Cerebellar cortex (tissue), 1 donor: Measurements from ENCODE around the gene GHRHR.

Experiments used
- DNase-seq: peaks from one replicate; pipeline ENCODE4 v3.0.0-alpha.2; 2015; ENCODE audit warnings: low spot score

Gene GHRHR

GRCh38 chr7:31004393-31004792 lies 40.6 kb downstream of the GHRHR start:
- DNase-seq = no peak

DNA sequence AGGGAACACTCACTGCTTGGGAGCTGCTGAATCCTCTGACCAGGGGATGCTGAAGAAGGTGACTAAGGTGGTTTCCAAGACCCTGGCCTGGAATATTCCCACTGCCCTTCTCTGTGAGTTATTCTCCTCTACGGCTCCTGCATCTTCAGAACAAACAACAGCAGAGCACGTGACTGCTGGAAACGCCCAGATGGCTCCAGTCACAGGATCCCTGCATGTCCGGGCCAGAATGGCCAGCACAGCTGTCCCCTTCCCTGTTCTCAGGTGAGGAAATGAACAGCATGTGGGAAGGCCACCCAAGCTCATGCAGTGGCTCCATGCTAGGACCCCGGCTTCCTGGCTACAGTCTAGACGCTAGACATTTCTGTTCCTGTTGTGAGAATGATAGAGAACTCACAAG lies 43.1 kb downstream of the GHRHR start:
- DNase-seq = no peak

DNA sequence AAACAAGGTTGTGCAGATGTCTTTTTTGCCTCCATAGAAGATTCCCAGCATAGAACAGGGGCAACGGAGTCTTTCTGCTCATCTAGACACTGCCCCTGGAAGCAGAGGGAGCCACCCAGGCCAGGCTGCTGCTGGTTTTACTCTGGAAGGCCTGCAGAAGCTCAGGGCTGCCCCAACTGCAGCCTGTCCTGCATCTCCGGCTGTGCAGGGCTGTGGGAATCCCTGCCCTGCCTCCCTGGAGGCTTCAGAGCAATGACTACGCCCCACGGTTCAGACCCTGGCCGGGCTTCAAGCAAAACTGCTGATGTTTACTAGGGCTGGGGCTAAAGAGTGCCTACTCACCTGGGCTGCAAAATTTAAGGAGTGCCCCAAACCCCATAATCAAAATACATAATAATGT lies 43.9 kb downstream of the GHRHR start:
- no peak for DNase-seq

- no peak for DNase-seq
Measured at GRCh38 chr7:31014826-31015225, 51.1 kb downstream of the GHRHR start.

DNA sequence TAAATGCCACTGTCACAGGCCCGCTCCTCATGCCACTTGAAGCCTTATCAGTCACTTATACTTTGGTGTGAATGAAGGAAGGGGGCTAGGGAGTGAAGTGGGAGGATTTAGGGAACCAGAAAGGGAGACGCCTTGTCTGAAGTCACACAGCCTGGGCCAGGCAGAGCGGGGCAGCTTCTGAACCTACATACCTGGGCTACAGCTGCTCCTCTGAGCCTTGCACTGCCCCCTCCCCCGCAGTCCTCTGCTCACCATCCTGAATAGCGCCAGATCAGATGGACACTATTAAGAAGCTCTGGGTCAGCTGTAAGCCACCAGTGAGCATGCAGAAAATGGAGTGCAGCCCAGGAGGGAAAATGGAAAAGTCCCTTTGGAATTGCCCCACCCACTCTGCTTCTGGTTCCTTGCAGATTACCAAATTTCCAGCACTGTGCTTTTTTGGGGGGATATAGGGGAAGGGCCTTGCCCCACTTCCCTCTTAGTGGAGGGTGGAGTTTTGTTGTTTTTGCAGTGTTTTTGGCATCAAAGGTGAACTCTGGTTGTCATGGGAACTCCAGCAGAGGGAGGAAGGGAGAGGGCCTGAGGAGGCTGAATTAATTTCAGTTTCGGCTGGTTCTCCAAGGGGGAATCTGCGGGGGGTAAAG lies 53.4 kb downstream of the GHRHR start:
- no peak for DNase-seq

GRCh38 chr7:31017721-31018120 lies 54.0 kb downstream of the GHRHR start:
- DNase-seq = no peak

- no peak for DNase-seq
Measured at GRCh38 chr7:31019509-31019908, 55.8 kb downstream of the GHRHR start.

DNA sequence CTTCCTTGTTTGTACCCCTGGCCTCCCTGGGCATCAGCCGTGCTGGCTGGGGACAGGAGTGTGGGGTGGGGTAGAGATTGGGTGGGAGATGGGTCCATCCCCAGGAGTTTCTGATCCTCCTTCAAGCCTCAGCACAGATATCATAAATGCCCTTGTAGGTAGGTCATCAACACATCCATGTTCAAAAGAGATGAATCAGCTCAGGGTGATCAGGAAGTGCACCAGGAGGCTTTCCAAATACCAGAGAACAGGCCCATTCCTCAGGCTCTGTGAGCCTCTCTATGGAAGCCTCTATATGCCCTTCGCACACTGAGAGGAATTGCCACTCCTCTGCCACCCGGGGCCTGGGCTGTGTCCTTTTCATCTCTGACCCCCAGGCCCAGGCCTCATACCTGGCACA lies 56.4 kb downstream of the GHRHR start:
- no peak for DNase-seq

DNA sequence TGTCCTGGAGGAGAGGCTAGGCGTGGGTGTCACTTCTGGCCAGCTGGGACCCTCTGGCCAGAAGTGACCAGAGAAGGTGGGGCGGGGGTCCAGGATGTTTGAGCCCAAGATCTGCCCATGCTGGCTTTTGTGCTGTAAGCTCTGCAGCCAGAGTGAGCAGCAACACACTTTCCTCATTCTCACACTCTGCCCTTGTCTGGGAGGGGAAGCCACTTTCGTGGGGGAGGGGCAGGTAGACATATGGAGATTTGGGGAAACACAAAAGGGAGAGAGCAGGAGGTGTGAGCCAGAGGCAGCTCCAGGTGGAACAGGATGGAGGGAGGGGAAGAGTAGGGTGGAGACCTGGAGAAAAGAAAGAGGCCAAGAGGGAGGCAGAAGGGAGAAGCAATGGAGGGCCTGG lies 56.9 kb downstream of the GHRHR start:
- DNase-seq = no peak

DNA sequence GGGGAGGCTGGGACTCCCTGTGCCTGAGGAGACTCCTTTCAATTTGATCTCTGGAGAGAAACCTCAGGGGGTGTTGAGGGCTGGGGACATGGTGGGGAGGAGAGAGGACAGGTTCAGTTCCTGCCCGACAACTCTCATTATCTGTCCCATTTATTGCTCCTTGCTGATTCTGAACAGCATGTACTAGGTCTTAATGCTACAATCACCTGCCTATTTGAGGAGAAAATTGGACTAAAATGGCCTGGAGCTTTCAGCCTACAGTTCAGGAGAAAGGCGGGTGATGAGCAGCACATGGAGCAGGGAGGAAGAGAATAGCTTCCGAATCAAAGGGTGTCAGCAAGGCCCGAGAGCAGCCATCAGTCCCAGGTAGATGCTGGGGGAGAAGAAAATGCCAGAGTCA lies 58.4 kb downstream of the GHRHR start:
- DNase-seq = no peak

DNA sequence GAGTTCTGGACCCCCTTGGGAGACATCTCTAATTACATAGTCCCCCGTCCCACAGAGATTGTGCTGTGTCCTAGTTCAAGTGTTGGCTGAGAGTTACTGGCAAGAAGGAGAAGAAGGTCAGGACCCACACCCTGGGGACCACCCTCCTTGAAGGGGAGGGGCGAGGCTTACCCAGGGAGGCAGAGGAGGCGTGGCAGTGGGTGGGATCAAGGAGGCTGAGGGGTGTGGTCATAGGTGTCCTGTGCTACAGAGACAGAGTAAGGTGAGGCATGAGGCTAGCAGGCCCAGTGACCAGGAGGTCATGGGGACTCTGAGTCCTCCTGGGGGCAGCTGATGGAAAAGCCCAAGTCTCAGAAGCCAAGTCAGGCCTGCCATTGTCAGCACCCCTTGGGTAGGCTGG lies 59.0 kb downstream of the GHRHR start:
- no peak for DNase-seq

- no peak for DNase-seq
Measured at GRCh38 chr7:31023877-31024276, 60.1 kb downstream of the GHRHR start.

GRCh38 chr7:31027161-31027965 lies 63.6 kb downstream of the GHRHR start:
- no peak for DNase-seq

DNA sequence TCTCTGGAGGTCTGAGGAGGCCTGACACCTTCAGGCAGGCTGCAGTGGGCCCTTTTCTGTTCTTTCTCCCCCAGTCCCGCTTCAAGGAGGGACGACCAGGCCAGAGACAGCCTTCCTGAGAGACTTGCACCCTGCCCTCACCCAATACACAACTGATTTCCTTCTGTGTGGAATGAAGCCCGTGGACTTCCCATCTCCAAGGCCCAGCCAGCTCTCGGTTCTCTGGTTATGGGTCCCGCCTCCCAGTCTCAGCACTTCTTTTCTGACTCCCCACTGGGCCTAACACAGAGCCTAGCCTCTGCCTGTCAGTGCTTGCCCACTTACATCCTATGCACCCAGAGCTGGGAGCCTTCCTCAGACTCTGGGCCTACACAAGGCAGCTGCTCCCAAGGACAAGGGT lies 64.3 kb downstream of the GHRHR start:
- no peak for DNase-seq

GRCh38 chr7:31028417-31028992 lies 64.8 kb downstream of the GHRHR start:
- DNase-seq = peak; percentile 92
